ENCODE measurements around the gene NRXN3.

The NRXN3 gene

DNA sequence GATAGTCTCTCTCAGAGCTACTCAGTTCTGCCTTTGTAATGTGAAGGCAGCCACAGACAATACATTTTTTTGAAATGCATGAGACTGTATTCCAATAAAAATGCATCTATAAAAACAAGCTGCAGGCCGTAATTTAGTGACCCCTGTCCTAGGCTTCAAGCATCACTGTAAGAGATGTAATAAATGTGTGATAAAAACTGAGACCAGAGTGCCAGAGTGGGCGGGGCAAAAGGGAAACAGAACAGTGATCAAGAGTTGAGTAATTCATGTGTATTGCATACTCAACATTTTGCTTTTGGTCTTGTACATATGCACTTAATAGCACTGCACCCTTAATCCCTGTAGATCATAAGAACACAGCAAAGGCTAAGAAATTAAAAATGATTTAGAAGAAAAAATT lies 1297.7 kb downstream of the NRXN3 start:
- DNase-seq (ENCODE audit: low read depth in 2 of 2): no peak

GRCh38 chr14:79468486-79468885 lies 1298.3 kb downstream of the NRXN3 start:
- DNase-seq (ENCODE audit: low read depth in 2 of 2): no peak

- DNase-seq (ENCODE audit: low read depth in 2 of 2): no peak
These were observed 1303.5 kb downstream of the NRXN3 start for GRCh38 chr14:79473651-79474050.

DNA sequence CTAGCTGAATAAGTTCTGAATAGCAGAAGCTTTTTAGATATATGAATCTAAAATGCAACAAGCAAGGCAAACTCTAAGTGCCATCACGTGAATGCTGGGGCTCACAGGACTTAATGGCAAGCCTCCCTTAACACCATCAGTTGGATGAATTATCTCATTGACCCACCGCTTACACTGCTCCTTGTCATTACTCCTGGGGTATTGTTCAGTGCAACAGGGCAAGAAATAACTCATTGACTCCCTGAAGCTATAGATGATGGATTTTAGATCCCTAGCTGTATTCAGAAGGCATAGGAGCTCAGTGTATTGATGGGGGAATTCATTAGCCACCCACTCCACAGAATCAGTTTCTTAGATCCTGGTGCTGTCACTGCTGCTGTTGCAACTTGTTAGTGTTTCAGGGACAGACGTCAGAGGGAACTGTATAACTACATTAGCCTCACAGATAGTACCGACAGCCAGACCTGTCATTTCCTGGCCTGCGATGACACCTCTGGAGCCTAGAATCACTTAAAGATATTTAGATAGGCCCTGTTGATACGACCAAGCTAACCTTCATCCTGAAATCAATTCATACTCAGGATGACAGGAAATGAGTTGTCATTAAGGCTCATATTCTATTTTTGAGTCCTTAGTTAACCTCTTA lies 1305.8 kb downstream of the NRXN3 start:
- DNase-seq (ENCODE audit: low read depth in 2 of 2): no peak

DNA sequence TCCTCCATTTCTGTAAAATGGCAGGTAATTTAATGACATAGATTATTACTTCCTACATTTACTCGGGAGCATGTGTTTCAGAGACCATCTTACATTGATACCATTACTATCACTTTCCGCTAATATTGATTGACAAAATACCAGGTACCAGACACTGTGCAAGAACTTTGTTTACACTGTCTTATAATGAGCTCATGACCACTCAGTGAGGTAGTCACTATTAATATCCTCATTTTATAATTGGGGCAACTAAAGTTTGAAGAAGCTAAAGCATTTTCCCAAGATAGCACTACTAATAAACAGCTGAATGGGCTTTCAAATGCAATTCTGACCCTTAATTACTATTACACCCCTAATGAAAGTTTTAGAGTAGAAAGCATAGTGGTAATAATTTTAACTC lies 1306.4 kb downstream of the NRXN3 start:
- DNase-seq (ENCODE audit: low read depth in 2 of 2): no peak

- DNase-seq (ENCODE audit: low read depth in 2 of 2): no peak
These were observed 1310.0 kb downstream of the NRXN3 start for GRCh38 chr14:79480212-79480611.

GRCh38 chr14:79482825-79483224 lies 1312.7 kb downstream of the NRXN3 start:
- DNase-seq (ENCODE audit: low read depth in 2 of 2): no peak

- DNase-seq (ENCODE audit: low read depth in 2 of 2): no peak
These were observed 1313.6 kb downstream of the NRXN3 start for GRCh38 chr14:79483477-79484388.

GRCh38 chr14:79487632-79488031 lies 1317.5 kb downstream of the NRXN3 start:
- no peak for DNase-seq (ENCODE audit: low read depth in 2 of 2)

DNA sequence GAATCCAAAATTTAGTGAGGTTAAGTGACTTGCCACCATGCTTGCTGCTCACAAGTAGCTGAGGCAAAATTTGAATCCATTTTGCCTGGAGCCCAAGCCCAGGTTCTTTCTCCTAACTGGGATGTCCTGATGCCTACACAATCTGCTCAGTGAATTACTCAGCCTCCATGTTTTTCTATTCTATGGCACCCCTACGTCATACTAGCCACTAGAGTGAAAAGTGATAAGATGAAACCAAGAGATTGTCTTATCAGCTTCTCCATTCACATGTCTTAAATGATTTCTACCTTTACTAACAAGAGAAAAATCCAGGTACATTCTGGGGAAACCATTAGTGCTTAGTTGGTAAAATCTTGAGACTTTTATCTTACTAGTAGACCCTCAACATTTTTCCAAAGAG lies 1321.0 kb downstream of the NRXN3 start:
- no peak for DNase-seq (ENCODE audit: low read depth in 2 of 2)

DNA sequence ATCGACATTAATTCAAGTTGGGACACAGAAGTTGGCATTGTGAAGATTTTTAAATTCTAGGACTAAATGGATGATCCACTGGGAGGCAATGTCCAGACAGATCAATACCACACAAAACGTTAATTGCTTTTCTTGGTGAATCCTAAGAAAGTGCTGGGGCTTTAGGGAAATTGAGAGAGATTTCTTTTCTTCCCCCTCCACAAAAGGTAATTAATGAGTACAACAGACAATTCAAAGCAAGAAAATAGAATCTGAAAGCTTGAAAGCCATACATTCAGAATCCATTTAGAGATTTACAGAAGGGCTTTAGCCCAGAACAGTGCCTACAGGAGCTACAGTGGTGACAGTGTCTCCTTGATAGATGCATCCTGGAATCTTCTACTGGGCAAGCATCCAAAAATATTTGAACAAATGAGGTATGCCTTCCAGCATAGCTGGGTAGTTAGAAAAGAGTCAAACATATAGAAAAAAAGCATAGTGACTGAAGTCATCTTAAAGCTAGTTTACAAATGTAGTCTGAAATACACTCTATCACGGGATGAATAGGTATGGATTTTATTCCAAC lies 1323.0 kb downstream of the NRXN3 start:
- DNase-seq (ENCODE audit: low read depth in 2 of 2): no peak

DNA sequence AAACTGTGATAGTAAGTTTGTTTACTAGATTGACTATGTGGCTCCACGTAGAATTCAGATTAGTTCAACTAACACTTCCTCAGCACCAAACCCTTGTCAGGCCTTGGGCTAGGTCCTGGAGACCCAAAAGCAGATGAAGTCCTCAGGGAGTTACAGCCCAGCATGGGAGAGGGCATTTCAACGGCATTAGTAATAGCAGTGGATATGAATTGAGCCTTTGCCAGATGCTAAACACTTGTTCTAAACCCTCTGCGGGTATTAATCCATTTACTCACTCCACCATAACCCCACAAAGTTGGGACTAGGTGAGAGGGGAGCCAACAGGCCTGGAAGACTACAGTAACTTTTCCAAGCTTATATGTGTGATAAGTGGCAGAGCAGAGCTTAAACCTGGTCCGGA lies 1326.5 kb downstream of the NRXN3 start:
- DNase-seq (ENCODE audit: low read depth in 2 of 2): no peak

DNA sequence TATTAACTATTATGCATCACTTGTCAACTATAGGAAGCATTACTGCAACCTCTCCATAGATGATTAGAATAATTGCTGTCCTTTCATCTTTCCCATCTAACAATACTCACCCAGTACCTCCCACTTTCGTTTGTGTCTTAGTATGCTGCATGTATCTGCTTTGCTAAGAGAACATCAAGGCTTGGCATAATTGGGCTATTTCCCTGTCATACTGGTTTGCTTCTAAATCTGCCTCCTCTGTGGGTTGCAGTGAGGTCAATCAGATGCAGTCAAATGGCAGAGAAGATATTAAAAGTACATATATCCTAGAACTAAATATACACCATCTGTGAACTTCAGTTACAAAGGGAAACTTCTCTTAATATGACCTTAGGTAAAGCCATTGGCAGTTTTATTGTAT lies 1330.3 kb downstream of the NRXN3 start:
- DNase-seq (ENCODE audit: low read depth in 2 of 2): no peak

- DNase-seq (ENCODE audit: low read depth in 2 of 2): no peak
These were observed 1332.1 kb downstream of the NRXN3 start for GRCh38 chr14:79502136-79502750.

GRCh38 chr14:79502751-79503148 lies 1332.6 kb downstream of the NRXN3 start:
- DNase-seq (ENCODE audit: low read depth in 2 of 2): no peak

DNA sequence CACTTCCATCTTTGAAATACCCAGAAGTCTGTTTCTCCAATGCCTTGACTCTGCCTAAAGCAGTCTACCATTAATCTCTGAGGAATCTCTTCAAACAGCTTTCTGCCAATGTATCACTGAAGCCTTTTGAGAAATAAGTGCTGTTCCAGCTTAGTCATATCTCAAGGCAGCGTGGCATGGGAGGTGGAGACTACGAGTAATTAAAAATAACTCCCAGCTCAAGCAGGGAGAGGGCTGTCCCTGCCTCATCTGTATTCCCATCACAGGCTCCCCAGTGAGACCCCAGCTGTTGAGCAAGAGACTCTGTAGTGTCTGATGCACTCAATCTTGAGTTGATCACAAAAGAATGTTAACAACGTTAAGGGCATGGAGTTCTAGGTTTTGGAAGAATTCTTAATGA lies 1340.5 kb downstream of the NRXN3 start:
- DNase-seq (ENCODE audit: low read depth in 2 of 2): no peak

DNA sequence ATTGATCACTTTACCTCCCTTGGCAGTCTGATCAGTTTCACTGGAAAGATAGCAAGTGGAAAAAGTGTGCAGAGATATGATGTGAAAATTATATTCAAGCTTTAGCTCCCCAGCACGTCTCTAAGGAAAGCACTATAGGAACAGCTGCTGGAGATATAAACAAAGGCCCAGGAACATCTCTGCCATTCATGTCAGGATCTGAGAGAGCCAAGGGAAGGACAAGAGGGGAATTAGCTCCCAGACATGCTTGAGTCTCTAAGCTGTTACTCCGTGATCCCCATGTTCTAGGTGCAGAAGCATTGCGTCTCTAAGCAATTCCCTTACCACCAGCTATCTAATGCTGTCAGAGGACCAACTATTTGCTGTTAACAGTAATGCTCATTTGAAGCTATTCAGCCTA lies 1341.0 kb downstream of the NRXN3 start:
- DNase-seq (ENCODE audit: low read depth in 2 of 2): no peak

- DNase-seq (ENCODE audit: low read depth in 2 of 2): no peak
These were observed 1343.3 kb downstream of the NRXN3 start for GRCh38 chr14:79513446-79513845.

DNA sequence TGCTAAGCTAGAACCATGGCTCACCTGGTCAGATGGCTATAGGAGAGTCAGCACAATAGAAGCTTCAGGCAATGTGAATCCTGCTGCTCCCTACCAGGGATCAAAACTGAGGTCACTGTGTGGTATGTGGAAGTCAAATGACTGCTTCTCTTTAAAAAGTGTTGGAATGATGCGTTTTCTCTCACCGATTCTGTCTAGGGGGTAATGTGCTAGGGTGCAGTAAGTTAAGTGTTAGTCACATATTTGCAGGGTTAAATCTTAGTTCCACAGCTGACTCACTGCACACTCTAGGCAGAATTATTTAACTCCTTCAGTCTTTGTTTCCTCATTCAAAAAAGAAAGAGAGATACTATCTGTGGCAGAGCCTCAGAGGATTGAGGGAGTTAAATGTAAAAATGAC lies 1344.5 kb downstream of the NRXN3 start:
- no peak for DNase-seq (ENCODE audit: low read depth in 2 of 2)

GRCh38 chr14:79515158-79515557 lies 1345.0 kb downstream of the NRXN3 start:
- DNase-seq (ENCODE audit: low read depth in 2 of 2): no peak

GRCh38 chr14:79516009-79516408 lies 1345.8 kb downstream of the NRXN3 start:
- no peak for DNase-seq (ENCODE audit: low read depth in 2 of 2)

DNA sequence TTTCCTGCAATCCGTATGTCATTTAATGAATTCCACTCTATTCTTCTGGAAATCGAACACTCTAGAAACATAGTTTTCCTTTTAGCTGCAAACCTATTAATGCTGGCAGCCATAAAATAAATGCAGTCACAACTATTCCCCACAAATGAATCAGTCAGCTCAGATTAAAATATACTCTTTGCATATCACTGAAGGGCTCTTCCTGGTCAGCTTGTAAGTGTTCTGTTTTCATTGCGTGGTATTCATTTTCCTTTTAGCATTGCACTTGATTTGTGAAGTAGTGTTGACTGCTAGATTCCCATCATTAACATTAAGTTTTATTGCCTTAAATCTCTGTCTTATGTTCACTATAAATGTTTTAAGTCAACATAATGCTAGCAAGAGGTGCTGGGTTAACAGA lies 1355.2 kb downstream of the NRXN3 start:
- DNase-seq (ENCODE audit: low read depth in 2 of 2): no peak
